ENCODE measurements around the gene HGD.

GRCh38 chr3:120646771-120647432, 35.1 kb downstream of the HGD start:
- TF ChIP-seq, protein P1, sequence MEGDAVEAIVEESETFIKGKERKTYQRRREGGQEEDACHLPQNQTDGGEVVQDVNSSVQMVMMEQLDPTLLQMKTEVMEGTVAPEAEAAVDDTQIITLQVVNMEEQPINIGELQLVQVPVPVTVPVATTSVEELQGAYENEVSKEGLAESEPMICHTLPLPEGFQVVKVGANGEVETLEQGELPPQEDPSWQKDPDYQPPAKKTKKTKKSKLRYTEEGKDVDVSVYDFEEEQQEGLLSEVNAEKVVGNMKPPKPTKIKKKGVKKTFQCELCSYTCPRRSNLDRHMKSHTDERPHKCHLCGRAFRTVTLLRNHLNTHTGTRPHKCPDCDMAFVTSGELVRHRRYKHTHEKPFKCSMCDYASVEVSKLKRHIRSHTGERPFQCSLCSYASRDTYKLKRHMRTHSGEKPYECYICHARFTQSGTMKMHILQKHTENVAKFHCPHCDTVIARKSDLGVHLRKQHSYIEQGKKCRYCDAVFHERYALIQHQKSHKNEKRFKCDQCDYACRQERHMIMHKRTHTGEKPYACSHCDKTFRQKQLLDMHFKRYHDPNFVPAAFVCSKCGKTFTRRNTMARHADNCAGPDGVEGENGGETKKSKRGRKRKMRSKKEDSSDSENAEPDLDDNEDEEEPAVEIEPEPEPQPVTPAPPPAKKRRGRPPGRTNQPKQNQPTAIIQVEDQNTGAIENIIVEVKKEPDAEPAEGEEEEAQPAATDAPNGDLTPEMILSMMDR (IDR thresholded peaks at IDR 0.05; ENCODE audit: insufficient read depth, low read depth, low read length), result no peak
- TF ChIP-seq EZH2 (IDR thresholded peaks at IDR 0.05; ENCODE audit: insufficient read depth, low read length), result no peak

All from astrocyte (in vitro differentiated cells and primary cell).